ENCODE results near the gene PLA1A.
A peak's percentile ranks its signal among the peaks of the same experiment; 100 is the strongest.
"Not testable (repeated sequence)": the region's sequence is repeated elsewhere in the genome, so short reads cannot be mapped to it uniquely, and the experiment has no call there.

PLA1A gene

GRCh38 chr3:119579366-119580066 lies 18.2 kb upstream of the PLA1A start, which contains the start of gene ADPRH:
Gene ADPRH (plus strand): TSS chr3:119579492. CDS start chr3:119582170, 2,678 bp downstream.
- DNase-seq (ENCODE audit: low spot score), result peak; percentile 93

- DNase-seq (ENCODE audit: low spot score), result peak; percentile 39
Measured at GRCh38 chr3:119580067-119580760, 17.5 kb upstream of the PLA1A start.

DNA sequence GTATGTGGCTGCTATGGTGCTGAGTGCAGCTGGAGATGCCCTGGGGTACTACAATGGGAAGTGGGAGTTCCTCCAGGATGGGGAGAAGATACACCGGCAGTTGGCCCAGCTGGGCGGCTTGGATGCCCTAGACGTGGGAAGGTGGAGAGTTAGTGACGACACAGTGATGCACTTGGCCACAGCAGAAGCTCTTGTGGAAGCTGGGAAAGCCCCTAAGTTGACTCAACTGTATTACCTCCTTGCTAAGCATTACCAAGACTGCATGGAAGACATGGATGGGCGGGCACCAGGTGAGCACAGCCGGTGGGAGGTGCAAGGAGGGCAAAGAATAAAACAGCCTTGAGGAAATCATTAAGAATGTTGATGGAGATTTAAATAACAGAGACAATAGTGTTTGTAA lies 15.5 kb upstream of the PLA1A start:
- DNase-seq (ENCODE audit: low spot score), result no peak

- no peak for DNase-seq (ENCODE audit: low spot score)
Measured at GRCh38 chr3:119585208-119585607, 12.5 kb upstream of the PLA1A start.

DNA sequence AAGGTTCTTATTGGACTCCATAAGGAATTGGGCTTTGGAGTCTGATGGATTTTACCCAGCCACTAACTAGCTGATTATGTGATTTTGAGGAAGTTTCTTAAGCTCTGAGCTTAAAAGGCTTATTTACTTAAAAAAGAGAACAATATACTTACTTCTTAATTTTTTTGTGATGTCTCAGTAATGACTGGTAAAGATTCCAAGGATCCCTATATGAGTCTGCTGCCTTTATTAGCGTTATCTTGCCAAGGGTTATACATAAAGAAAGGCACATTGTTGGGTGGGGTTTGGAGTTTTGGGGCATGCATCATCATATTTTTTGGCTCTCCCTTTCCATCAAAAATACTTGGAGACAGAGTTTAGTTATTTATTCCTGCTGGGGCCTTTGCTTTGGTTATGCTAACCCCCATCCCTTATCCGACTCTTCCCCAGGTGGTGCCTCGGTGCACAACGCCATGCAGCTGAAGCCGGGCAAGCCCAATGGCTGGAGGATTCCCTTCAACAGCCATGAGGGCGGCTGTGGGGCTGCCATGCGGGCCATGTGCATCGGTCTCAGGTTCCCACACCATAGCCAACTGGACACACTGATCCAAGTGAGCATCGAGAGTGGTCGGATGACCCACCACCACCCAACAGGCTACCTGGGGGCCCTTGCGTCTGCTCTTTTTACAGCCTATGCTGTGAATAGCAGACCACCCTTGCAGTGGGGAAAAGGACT lies 11.7 kb upstream of the PLA1A start:
- peak; percentile 29 for DNase-seq (ENCODE audit: low spot score)

DNA sequence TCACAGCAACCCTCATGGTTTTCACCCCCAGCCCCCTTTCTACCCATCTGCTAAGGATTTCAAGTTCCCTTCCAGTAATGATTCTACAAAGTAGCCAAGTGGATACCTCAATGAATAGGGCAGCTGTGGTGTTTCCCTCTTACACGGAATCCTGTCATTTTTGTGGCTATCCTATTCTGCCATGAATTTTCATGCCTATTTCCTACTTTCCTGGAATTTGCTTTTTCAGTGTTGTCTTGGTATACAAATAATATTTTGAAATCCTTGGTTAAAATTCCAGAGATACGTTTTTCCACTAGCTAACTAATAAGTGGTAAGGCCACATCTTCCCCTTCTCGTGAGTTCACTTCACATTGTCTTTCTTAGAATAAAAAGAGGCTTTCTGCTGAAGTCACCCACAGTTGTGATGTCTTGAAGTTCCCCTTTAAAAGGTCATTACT lies 10.9 kb upstream of the PLA1A start:
- peak; percentile 31 for DNase-seq (ENCODE audit: low spot score)

DNA sequence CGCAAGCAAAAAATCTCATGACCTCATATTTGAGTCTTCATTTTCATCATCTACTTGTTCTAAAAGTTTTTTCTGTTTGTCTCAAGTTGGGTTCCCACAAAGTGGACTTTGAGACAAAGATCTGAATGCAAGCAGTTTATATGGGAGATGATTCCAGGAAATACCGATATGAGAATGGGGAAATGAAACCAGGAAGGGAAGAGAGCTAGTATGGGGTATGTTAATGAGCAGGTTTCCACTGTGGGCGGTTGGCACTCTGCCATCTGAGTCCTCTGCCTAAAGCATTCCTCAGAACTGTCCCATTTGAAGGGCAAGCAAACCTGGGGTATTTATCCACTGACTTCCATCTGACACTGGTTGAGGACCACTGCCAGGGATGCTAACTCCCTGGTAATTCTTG lies 9.6 kb upstream of the PLA1A start:
- no peak for DNase-seq (ENCODE audit: low spot score)

DNA sequence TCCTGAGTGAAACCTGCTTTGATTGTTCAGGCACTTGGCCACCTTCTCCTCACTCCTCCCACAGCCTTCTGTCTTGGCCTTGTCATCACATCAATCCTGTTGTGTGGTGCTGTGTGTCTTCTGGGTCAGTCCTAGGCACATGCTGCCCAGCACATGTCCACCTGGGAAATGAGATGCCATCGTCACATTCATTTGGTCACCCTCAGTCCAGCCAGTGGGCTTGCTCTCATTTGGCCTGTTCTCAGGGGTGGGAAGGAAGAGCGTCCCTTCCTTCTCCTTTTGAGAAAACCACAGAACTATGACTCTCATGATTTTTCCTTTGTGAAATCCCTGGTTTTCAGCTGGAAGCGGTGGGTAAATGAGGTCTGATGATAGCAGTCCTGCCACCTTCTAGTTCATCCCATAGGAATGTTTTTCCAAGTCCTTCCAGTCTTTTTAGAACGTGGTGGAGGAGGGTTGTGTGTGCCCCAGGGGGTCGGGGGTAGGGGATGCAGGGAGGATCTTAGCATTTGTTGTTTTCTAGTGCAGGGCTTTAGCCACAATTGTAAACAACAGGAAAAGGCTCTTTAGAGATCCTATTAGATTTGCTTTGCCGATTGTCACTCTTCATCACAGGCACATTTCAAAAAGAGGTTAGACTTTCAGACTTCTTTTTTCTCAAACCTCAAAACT lies 8.4 kb upstream of the PLA1A start:
- no peak for DNase-seq (ENCODE audit: low spot score)

DNA sequence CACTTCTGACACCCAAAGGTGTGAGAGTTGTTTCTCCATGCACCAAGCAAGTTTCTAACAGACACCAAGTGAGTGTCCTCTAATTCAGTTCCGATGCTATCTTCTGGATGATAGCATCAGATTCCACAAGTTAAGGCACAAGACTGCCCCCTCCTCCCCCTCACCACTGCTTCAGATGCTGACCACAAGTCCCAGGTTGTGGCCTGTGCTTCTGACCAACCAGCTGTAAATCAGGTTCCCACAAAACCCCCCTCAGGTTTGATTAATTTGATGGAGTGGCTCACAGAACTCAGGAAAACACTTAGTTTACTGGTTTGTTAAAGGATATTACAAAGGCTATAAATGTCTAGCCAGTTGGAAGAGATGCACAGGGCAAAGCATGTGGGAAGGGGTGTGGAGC lies 7.0 kb upstream of the PLA1A start:
- DNase-seq (ENCODE audit: low spot score), result no peak

DNA sequence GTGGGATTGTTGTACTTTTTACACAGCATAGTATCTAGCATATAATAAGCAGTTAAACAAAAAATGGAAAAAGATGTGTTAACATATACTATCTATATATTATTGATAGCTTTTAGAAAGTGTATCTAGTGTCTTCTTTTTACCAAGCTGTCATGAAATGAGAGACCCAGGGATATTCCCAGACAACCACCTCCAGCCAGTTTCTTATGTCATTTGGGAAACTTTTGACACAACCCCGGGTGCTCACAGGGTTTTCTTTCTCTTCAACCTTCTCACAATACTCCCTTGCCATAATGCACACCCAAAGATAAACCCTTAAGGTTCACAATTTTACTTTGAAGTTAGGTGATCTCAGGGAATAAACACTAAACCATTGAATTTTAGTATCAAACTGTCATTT lies 4.8 kb upstream of the PLA1A start:
- no peak for DNase-seq (ENCODE audit: low spot score)

DNA sequence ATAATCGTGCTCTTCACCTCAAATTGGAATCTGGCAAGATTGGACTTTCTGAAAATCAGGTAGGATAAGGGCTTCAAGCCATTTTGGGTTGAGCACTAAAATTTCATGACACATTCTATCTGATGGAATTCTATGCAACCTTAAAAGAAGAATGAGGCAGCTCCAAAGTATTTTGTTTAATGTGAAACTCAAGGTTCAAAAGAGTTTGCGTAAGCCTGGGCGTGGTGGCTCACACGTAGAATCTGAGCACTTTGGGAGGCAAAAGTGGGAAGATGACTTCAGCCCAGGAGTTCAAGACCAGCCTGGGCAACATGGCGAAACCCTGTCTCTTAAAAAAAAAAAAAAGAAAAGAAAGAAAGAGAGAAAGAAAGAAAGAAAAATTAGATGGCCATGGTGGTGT lies 3.6 kb upstream of the PLA1A start:
- DNase-seq (ENCODE audit: low spot score), result no peak

DNA sequence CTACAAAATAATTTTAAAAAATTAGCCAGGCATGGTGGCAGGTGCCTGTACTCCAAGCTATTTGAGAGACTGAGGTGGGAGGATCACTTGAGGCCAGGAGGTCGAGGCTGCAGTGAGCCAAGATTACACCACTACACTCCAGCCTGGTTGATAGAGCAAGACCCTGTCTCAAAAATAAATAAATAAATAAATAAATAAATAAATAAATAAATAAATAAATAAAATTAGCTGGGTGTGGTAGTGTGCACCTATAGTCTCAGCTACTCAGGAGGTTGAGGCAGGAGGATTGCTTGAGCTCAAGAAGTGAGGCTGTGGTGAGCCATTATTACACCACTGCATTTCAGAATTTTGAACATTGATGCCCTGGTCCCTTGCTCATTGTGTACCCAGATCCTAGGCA lies 2.8 kb upstream of the PLA1A start:
- not testable (repeated sequence) for DNase-seq (ENCODE audit: low spot score)

GRCh38 chr3:119595639-119596334 lies 1.9 kb upstream of the PLA1A start:
- DNase-seq (ENCODE audit: low spot score), result no peak

- no peak for DNase-seq (ENCODE audit: low spot score)
Measured at GRCh38 chr3:119596398-119596797, 1.3 kb upstream of the PLA1A start.

GRCh38 chr3:119598410-119599098 lies 869 bp downstream of the PLA1A start:
- no peak for DNase-seq (ENCODE audit: low spot score)

GRCh38 chr3:119599558-119600174 lies 2.0 kb downstream of the PLA1A start:
- no peak for DNase-seq (ENCODE audit: low spot score)

DNA sequence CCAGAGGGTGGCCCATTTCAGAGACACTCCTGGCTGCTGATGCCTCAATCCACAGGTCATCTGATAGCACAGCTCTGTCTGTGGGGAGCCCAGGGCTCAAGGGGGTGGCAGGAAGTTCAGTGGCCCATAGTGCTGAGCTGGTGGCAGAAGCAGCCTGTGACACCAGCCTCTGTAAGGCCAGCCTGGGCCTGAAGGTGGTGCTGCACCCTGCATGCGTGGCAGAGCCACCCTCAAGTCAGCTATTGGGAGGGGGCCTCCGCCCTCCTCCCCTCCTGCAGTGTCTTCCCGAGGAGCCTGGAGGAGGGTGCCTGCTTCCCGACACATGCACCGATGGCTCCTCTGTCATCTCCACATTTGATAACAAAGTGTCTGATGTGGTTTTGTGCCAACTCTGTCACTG lies 3.0 kb downstream of the PLA1A start:
- DNase-seq (ENCODE audit: low spot score), result peak; percentile 27

DNA sequence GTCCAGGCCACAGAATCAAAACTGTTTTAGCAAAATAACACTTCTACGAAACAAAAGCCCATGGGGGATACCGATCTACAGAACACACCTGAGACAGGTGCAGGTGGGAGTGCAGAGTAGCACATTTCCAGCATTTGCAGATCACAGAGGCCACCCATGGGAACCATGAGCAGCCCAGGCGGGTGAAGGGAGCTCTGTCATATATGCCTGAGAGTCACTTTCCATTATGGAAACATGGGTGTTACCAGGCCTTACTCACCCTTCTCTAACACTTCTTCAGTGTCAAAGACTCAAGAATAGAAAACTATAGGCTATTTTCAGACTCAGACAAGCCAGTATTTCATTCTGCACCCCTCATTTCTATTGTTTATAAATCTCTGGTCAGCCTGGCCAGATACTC lies 3.5 kb downstream of the PLA1A start:
- no peak for DNase-seq (ENCODE audit: low spot score)

DNA sequence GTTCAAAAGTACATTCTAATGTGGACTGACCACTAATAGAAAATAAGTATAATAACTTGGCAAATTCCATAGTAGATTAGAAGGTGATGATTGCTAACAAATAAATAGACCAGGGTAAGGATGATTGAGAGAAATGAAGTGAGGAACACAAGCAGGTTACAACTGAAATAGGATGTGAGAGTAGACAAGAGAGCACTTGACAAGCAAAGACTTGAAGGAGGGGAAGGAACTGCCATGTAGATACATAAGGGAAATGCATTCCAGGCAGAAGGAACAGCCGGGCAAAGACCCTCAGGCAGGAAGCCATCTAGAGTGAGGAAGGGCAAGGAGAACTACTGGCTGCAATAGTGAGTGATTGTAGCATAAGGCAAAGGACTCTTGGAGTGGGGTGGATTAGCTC lies 5.0 kb downstream of the PLA1A start:
- no peak for DNase-seq (ENCODE audit: low spot score)

DNA sequence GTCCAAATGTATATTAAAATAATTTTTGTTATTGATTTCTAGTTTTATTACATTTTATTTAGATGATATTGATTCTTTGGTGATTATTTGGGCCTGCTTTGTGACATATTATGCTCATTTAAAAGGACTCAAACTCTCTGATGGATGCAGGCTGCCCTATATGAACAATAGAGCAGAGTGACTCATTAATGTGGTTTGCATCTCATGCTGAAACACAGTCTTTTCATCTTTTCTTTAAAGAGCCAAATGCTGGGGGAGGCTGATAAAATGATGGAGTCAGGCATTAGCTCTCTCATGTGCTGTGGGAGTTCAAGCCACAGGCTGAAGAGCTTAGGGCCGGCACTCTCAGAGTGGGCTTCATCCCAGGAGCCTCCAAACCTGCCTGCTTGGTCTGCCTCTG lies 7.2 kb downstream of the PLA1A start:
- DNase-seq (ENCODE audit: low spot score), result peak; percentile 59

All from GM03348 (cell line).